CD14-positive monocyte (primary cell): ENCODE results near the gene MUC6. TPM values are rescaled to one million over a fixed set of nuclear protein-coding genes. Genes with fewer than 3 reads are reported as not detected.

Source experiments
- DNase-seq, 3 donors: peaks; one replicate each; pipeline ENCODE4 v3.0.0-alpha.2; 2011 to 2022
- H2AFZ ChIP-seq: 2 replicates; pipeline ENCODE4 v1.6.0; 2012; ENCODE audit warnings: mild to moderate bottlenecking, low read depth, low read length, inconsistent platforms; ENCODE audit not compliant: insufficient read depth, poor library complexity, severe bottlenecking
- H3K27ac ChIP-seq, 2 donors: 1 replicate in 1 of 2; 2 replicates in 1 of 2; pipeline ENCODE4 v1.5.1; 2012 to 2013; ENCODE audit warnings: low read length in 2 of 2, control low read depth in 1 of 2, inconsistent platforms in 1 of 2, low read depth in 1 of 2, mild to moderate bottlenecking in 1 of 2
- H3K27me3 ChIP-seq, 2 donors: one replicate each; pipeline versions ENCODE4 v1.6.0 to v1.6.1; 2011 to 2013; ENCODE audit warnings: low read length in 2 of 2; ENCODE audit not compliant: control insufficient read depth in 2 of 2, insufficient read depth in 2 of 2
- H3K36me3 ChIP-seq, 2 donors: replicated peaks in 1 of 2; 1 replicate in 1 of 2; 2 replicates in 1 of 2; pipeline versions ENCODE4 v1.5.1 to v1.6.1; 2012 to 2013; ENCODE audit warnings: low read length in 2 of 2, control low read depth in 1 of 2, inconsistent platforms in 1 of 2, mild to moderate bottlenecking in 1 of 2; ENCODE audit not compliant: insufficient read depth in 2 of 2, control insufficient read depth in 1 of 2
- H3K4me1 ChIP-seq, 2 donors: 1 replicate in 1 of 2; 2 replicates in 1 of 2; pipeline versions ENCODE4 v1.5.1 to v1.6.1; 2012 to 2013; ENCODE audit warnings: low read length in 2 of 2, control low read depth in 1 of 2, inconsistent platforms in 1 of 2, mild to moderate bottlenecking in 1 of 2, moderate library complexity in 1 of 2; ENCODE audit not compliant: insufficient read depth in 2 of 2, control insufficient read depth in 1 of 2
- H3K4me2 ChIP-seq: replicated peaks from 2 replicates; pipeline ENCODE3; 2012; ENCODE audit warnings: low read length, moderate library complexity, mild to moderate bottlenecking; ENCODE audit not compliant: poor library complexity, severe bottlenecking; ENCODE audit errors: extremely low read depth
- H3K4me3 ChIP-seq, 3 experiments: fragments of 200-600 bp in 1 of 3; sonication (generic) in 1 of 3; replicated peaks in 1 of 3; 1 replicate in 2 of 3; 2 replicates in 1 of 3; pipeline ENCODE4 v1.5.1; 2011 to 2013; ENCODE audit warnings: low read length in 3 of 3, mild to moderate bottlenecking in 3 of 3, control low read depth in 2 of 3, low read depth in 2 of 3, inconsistent platforms in 1 of 3, moderate library complexity in 1 of 3
- H3K79me2 ChIP-seq: 2 replicates; pipeline ENCODE4 v1.6.0; 2012; ENCODE audit warnings: mild to moderate bottlenecking, control low read depth, inconsistent platforms, low read length, moderate library complexity; ENCODE audit not compliant: insufficient read depth
- H3K9ac ChIP-seq: 2 replicates; pipeline ENCODE4 v1.6.0; 2017; ENCODE audit warnings: low read length, mild to moderate bottlenecking; ENCODE audit not compliant: insufficient read depth, poor library complexity, severe bottlenecking
- H3K9me3 ChIP-seq, 2 donors: replicated peaks in 1 of 2; 1 replicate in 1 of 2; 2 replicates in 1 of 2; pipeline versions ENCODE4 v1.5.1 to v1.6.1; 2012 to 2013; ENCODE audit warnings: low read length in 2 of 2, control low read depth in 1 of 2; ENCODE audit not compliant: control insufficient read depth in 1 of 2, insufficient read depth in 1 of 2
- H4K20me1 ChIP-seq: 2 replicates; pipeline ENCODE4 v1.6.0; 2012; ENCODE audit warnings: mild to moderate bottlenecking, low read length, control low read depth, moderate library complexity; ENCODE audit not compliant: insufficient read depth
- H3K27ac Mint-ChIP-seq, 7 donors: one replicate each; pipeline ENCODE4 v1.8.0; 2020; ENCODE audit warnings: mild to moderate bottlenecking in 7 of 7, mixed read lengths in 7 of 7, moderate library complexity in 6 of 7, inconsistent platforms in 2 of 7
- H3K27me3 Mint-ChIP-seq, 3 donors: one replicate each; pipeline ENCODE4 v1.8.0; 2021 to 2022; ENCODE audit warnings: low read depth in 3 of 3, mild to moderate bottlenecking in 3 of 3, mixed read lengths in 3 of 3, moderate library complexity in 3 of 3, inconsistent platforms in 1 of 3
- H3K36me3 Mint-ChIP-seq, 2 donors: one replicate each; pipeline ENCODE4 v1.8.0; 2020; ENCODE audit warnings: mixed read lengths in 2 of 2, inconsistent platforms in 1 of 2, mild to moderate bottlenecking in 1 of 2
- H3K4me1 Mint-ChIP-seq: one replicate; pipeline ENCODE4 v1.8.0; 2020; ENCODE audit warnings: mild to moderate bottlenecking, mixed read lengths
- H3K4me3 Mint-ChIP-seq, 2 donors: one replicate each; pipeline ENCODE4 v1.8.0; 2020; ENCODE audit warnings: mild to moderate bottlenecking in 2 of 2, mixed read lengths in 2 of 2, moderate library complexity in 1 of 2
- H3K9me3 Mint-ChIP-seq, 7 donors: one replicate each; pipeline ENCODE4 v1.8.0; 2020 to 2022; ENCODE audit warnings: mixed read lengths in 7 of 7, mild to moderate bottlenecking in 6 of 7, moderate library complexity in 6 of 7, inconsistent platforms in 2 of 7
- WGBS: methylation state at CpG from one replicate; pipeline ENCODE4 v1.1.5; 2013; ENCODE audit warnings: missing lambda C conversion rate; ENCODE audit not compliant: insufficient coverage; 5-methylcytosine and 5-hydroxymethylcytosine counted together
- intact Hi-C, 2 donors: fragments of 100-400 bp; cut with micrococcal nuclease; formaldehyde crosslinking; loops; one replicate each; pipeline versions ENCODE4 v1.15.0 to v1.15.1; 2023
- polyA plus RNA-seq, 3 donors: library from polyadenylated mRNA; depleted of rRNA in 1 of 3; unstranded in 2 of 3; stranded (reverse) in 1 of 3; fragments of 300-500 nt in 2 of 3; fragments of >200 nt in 1 of 3; fragmentation: Illumina TruSeq in 2 of 3; gene quantifications; 1 replicate in 2 of 3; 2 replicates in 1 of 3; pipeline ENCODE4 v1.2.3, GENCODE V29; 2012 to 2021
- TF ChIP-seq, protein P1 (sequence below): fragments of 200-600 bp; IDR thresholded peaks from one replicate; pipeline ENCODE4 v1.8.0; 2022; ENCODE audit warnings: antibody characterized with exemption, mild to moderate bottlenecking

MUC6 gene
- polyA plus RNA-seq, 3 donors: not detected

DNA sequence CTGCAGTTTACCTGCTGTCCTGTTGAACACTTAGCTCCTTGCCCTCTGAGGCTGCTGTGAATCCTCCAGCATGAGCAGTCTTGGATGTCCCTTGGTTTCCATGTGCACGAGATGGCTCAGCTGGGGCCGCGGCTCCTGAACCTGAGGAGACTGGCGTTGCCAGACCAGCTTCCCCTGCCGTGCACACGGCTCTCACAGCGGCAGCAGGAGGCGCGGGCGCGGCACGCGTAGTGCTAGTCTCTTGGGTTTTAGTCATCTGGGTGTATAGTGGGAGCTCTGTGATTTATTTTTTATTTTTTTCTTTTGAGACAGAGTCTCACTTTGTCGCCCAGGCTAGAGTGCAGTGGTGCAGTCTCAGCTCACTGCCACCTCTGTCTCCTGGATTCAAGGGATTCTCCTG lies 54.8 kb downstream of the MUC6 start:
- H4K20me1 ChIP-seq: peaks cover 19% of the 10 kb centered on the region
- Mint-ChIP-seq H3K4me3 (no peak overlapping the region), H3K36me3 (peaks cover 75 to 89% of the 10 kb centered on the region in 2 donors), H3K27me3 (no peaks in the 10 kb centered on the region), H3K27ac (peak overlapping the region in 1 of 7 donors; percentile 40), H3K9me3 (peaks cover 0 to 2% (median 0%) of the 10 kb centered on the region in 7 donors), H3K4me1 (no peaks in the 10 kb centered on the region)
- no peaks in the 10 kb centered on the region for H3K4me1 ChIP-seq
- DNase-seq: no peak
- no peak overlapping the region for H3K9ac ChIP-seq
- H3K9me3 ChIP-seq: no peaks in the 10 kb centered on the region
- no peak overlapping the region for H3K27ac ChIP-seq
- intact Hi-C loops: no loop called here
- no peak overlapping the region for H2AFZ ChIP-seq
- TF ChIP-seq, protein P1, sequence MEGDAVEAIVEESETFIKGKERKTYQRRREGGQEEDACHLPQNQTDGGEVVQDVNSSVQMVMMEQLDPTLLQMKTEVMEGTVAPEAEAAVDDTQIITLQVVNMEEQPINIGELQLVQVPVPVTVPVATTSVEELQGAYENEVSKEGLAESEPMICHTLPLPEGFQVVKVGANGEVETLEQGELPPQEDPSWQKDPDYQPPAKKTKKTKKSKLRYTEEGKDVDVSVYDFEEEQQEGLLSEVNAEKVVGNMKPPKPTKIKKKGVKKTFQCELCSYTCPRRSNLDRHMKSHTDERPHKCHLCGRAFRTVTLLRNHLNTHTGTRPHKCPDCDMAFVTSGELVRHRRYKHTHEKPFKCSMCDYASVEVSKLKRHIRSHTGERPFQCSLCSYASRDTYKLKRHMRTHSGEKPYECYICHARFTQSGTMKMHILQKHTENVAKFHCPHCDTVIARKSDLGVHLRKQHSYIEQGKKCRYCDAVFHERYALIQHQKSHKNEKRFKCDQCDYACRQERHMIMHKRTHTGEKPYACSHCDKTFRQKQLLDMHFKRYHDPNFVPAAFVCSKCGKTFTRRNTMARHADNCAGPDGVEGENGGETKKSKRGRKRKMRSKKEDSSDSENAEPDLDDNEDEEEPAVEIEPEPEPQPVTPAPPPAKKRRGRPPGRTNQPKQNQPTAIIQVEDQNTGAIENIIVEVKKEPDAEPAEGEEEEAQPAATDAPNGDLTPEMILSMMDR: no peak
- no peak overlapping the region for H3K4me3 ChIP-seq
- 100% methylated on average over 1 of the region's 14 CpGs for WGBS
- no peak overlapping the region for H3K4me2 ChIP-seq
- no peaks in the 10 kb centered on the region for H3K27me3 ChIP-seq
- no peaks in the 10 kb centered on the region for H3K79me2 ChIP-seq
- H3K36me3 ChIP-seq: peaks cover 69 to 86% of the 10 kb centered on the region in 2 donors

DNA sequence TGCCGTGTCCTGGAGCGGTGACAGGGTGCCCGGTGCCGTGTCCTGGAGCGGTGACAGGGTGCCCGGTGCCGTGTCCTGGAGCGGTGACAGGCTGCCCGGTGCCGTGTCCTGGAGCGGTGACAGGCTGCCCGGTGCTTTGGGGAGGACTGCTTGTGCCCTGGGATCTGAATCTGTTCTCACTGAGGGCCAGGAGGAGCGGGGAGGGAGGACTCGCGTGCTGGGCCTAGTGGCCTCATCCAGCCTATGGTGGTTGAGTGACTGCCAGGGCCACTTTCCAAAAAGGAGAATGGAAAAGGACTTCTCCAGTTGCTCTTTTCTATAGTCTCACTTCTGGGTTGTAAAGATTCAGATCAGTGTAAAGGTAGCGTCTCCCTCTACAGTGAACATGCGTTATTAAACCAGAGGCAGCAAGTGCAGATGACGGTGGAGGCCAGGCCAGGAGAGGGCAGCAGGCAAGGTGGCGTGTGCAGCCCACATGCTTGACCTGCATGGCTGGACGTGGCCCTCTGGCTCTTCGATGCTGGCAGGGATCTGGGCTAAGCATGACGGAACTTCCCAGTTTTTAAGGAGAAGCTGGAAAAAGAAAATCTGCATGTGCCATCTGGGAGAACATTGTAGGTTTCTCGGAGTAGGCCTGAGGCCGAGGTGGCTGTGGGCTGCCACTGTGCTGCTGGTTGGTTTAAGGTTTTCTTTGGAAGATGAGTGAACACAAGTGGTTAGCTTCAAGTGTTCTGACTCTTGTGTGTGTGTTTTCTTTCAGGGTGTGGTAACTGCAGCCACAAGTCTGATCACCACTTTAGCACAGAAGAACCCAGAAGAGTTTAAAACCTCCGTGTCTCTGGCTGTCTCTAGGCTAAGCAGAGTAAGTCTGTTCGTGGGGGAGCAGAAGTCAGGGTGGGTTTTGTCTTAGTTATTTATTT lies 55.8 kb downstream of the MUC6 start:
- Histone ChIP-seq H3K36me3 (peaks cover 58 to 86% of the 10 kb centered on the region in 2 donors), H2AFZ (no peak overlapping the region), H3K4me2 (no peak overlapping the region), H3K9ac (no peak overlapping the region), H3K79me2 (no peaks in the 10 kb centered on the region), H3K9me3 (no peaks in the 10 kb centered on the region), H4K20me1 (peaks cover 26% of the 10 kb centered on the region), H3K4me3 (no peak overlapping the region), H3K4me1 (no peaks in the 10 kb centered on the region), H3K27me3 (no peaks in the 10 kb centered on the region), H3K27ac (no peak overlapping the region)
- Mint-ChIP-seq H3K27ac (peak overlapping the region in 1 of 7 donors; percentile 27), H3K36me3 (peaks cover 71 to 85% of the 10 kb centered on the region in 2 donors), H3K4me3 (no peak overlapping the region), H3K4me1 (no peaks in the 10 kb centered on the region), H3K27me3 (no peaks in the 10 kb centered on the region), H3K9me3 (peaks cover 0 to 2% (median 0%) of the 10 kb centered on the region in 7 donors)
- intact Hi-C loops: no loop called here
- no peak for DNase-seq
- 97% methylated on average over 18 of the region's 26 CpGs for WGBS
- TF ChIP-seq, protein P1: no peak
